HG02885 (cell line): ENCODE measurements around the gene CHEK2.
"Not testable (repeated sequence)": the region's sequence is repeated elsewhere in the genome, so short reads cannot be mapped to it uniquely, and the experiment has no call there.

Experiments
- ATAC-seq: cut with Tn5 transposase; IDR thresholded peaks from one replicate; pipeline ENCODE4 v1.9.1; 2021; ENCODE audit warnings: mild to moderate bottlenecking; ENCODE audit not compliant: unreplicated experiment, poor library complexity

The CHEK2 gene

GRCh38 chr22:28703436-28703835 lies 38.2 kb downstream of the CHEK2 start:
- ATAC-seq, result no peak

GRCh38 chr22:28702891-28703290 lies 38.7 kb downstream of the CHEK2 start:
- ATAC-seq, result no peak

- ATAC-seq, result not testable (repeated sequence)
Observed at GRCh38 chr22:28693041-28693760, 48.4 kb downstream of the CHEK2 start.

- not testable (repeated sequence) for ATAC-seq
Observed at GRCh38 chr22:28689796-28690195, 51.8 kb downstream of the CHEK2 start.

GRCh38 chr22:28682966-28683365 lies 58.7 kb downstream of the CHEK2 start:
- not testable (repeated sequence) for ATAC-seq

GRCh38 chr22:28680813-28681490 lies 60.7 kb downstream of the CHEK2 start:
- ATAC-seq, result not testable (repeated sequence)

GRCh38 chr22:28679611-28680287 lies 61.9 kb downstream of the CHEK2 start, which contains the start of gene TTC28:
Gene TTC28, minus strand, starts transcription at chr22:28679840. Its CDS starts 117 bp downstream, at chr22:28679723.
- not testable (repeated sequence) for ATAC-seq

- not testable (repeated sequence) for ATAC-seq
Observed at GRCh38 chr22:28678778-28679610, 62.6 kb downstream of the CHEK2 start.

- ATAC-seq, result not testable (repeated sequence)
Observed at GRCh38 chr22:28678170-28678569, 63.5 kb downstream of the CHEK2 start.

GRCh38 chr22:28674121-28674563 lies 67.5 kb downstream of the CHEK2 start:
- no peak for ATAC-seq

- ATAC-seq, result no peak
Observed at GRCh38 chr22:28670756-28671155, 70.9 kb downstream of the CHEK2 start.

- ATAC-seq, result no peak
Observed at GRCh38 chr22:28670161-28670560, 71.5 kb downstream of the CHEK2 start.

GRCh38 chr22:28669387-28669786 lies 72.2 kb downstream of the CHEK2 start:
- ATAC-seq, result no peak

GRCh38 chr22:28663569-28663942 lies 78.1 kb downstream of the CHEK2 start:
- not testable (repeated sequence) for ATAC-seq

GRCh38 chr22:28658448-28658847 lies 83.2 kb downstream of the CHEK2 start:
- ATAC-seq, result no peak

GRCh38 chr22:28656181-28656580 lies 85.4 kb downstream of the CHEK2 start:
- no peak for ATAC-seq

GRCh38 chr22:28650463-28650862 lies 91.2 kb downstream of the CHEK2 start:
- ATAC-seq, result no peak

- ATAC-seq, result no peak
Observed at GRCh38 chr22:28648792-28649191, 92.8 kb downstream of the CHEK2 start.

GRCh38 chr22:28647216-28647615 lies 94.4 kb downstream of the CHEK2 start:
- ATAC-seq, result no peak

- no peak for ATAC-seq
Observed at GRCh38 chr22:28639321-28639720, 102.3 kb downstream of the CHEK2 start.
